Measurements from ENCODE around the gene ENAM.

The ENAM gene

DNA sequence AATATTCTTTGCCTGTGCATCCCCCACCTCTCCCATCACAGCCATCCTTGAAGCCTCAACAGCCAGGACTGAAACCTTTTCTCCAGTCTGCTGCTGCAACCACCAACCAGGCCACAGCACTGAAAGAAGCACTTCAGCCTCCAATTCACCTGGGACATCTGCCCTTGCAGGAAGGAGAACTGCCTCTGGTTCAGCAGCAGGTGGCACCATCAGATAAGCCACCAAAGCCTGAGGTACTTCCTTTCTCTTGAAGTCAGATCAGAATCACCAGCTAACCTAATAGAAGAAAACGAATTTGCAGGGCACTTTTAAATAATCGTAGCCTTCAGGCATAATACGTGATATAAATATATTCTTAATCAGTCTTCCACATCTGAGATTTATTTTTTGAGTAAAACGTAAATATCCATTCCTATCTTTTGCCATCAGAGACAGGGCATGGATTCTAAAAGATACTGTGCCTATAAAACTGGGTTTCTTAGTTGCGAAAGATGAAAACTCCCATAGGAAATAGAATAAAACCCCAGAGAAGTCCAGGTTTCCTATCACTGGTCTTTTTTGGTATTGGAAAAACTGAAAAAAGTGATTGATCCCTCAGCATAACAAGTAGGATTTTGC lies 27.0 kb upstream of the ENAM start:
- TF ChIP-seq, protein P1, sequence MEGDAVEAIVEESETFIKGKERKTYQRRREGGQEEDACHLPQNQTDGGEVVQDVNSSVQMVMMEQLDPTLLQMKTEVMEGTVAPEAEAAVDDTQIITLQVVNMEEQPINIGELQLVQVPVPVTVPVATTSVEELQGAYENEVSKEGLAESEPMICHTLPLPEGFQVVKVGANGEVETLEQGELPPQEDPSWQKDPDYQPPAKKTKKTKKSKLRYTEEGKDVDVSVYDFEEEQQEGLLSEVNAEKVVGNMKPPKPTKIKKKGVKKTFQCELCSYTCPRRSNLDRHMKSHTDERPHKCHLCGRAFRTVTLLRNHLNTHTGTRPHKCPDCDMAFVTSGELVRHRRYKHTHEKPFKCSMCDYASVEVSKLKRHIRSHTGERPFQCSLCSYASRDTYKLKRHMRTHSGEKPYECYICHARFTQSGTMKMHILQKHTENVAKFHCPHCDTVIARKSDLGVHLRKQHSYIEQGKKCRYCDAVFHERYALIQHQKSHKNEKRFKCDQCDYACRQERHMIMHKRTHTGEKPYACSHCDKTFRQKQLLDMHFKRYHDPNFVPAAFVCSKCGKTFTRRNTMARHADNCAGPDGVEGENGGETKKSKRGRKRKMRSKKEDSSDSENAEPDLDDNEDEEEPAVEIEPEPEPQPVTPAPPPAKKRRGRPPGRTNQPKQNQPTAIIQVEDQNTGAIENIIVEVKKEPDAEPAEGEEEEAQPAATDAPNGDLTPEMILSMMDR (IDR thresholded peaks at IDR 0.05; ENCODE audit: low read length) = peak; percentile 97
- no peak for TF ChIP-seq EZH2phosphoT487 (IDR thresholded peaks at IDR 0.05; ENCODE audit: low read length)
- no peak overlapping the region for H3K4me3 ChIP-seq (ENCODE audit: low read length)
- peak overlapping the region; percentile 29; the same call in 1 of the 2 replicates for H3K4me2 ChIP-seq (ENCODE audit: low read depth, low read length)
- no peaks in the 10 kb centered on the region for H3F3A ChIP-seq (ENCODE audit: insufficient read depth, low read length)
- no peaks in the 10 kb centered on the region for H3K27me3 ChIP-seq (replicated peaks; ENCODE audit: insufficient read depth, low read length)
- H3K9me3 ChIP-seq (replicated peaks; ENCODE audit: insufficient read depth, low read length) = no peaks in the 10 kb centered on the region
- no peaks in the 10 kb centered on the region for H3K36me3 ChIP-seq (replicated peaks; ENCODE audit: insufficient read depth, low read length)
- H3K27ac ChIP-seq (ENCODE audit: low read length) = no peak overlapping the region
- H3K9ac ChIP-seq (ENCODE audit: low read length) = no peak overlapping the region
- DNase-seq = peak; percentile 89
- peak overlapping the region; percentile 22 for H2AFZ ChIP-seq (ENCODE audit: low read length)
- peaks cover 7% of the 10 kb centered on the region; the same call in 1 of the 2 replicates for H3K4me1 ChIP-seq (ENCODE audit: low read length)
- no peaks in the 10 kb centered on the region for H4K20me1 ChIP-seq (ENCODE audit: insufficient read depth, low read length)
- H3K9me2 ChIP-seq (replicated peaks; ENCODE audit: insufficient read depth, low read length) = no peaks in the 10 kb centered on the region
- H3K79me2 ChIP-seq (ENCODE audit: low read length) = no peaks in the 10 kb centered on the region

DNA sequence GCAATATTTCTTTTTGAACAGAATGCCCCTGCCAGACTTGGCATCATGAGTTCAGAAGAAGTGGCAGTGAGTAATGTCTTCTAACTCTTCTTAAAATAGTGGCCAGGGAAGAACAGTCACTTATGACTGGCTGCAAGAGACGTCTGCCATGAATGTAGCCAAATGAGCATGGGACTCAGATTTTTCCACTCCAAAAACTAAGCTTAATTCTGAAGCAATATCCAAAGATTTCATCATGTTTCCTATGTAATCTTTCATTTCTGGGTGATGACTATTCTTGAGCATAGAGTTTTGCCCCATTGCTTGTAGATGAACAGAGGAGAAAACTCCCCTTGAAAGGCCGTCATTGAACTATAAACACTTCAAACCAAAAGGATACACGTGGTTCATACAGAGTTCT lies 24.7 kb upstream of the ENAM start:
- H3K36me3 ChIP-seq (replicated peaks; ENCODE audit: insufficient read depth, low read length) = no peaks in the 10 kb centered on the region
- no peak for TF ChIP-seq EZH2 (optimal IDR thresholded peaks at IDR 0.05; ENCODE audit: low read depth, low read length)
- TF ChIP-seq EZH2phosphoT487 (IDR thresholded peaks at IDR 0.05; ENCODE audit: low read length) = no peak
- TF ChIP-seq, protein P1 (IDR thresholded peaks at IDR 0.05; ENCODE audit: low read length) = no peak
- no peaks in the 10 kb centered on the region for H3K9me2 ChIP-seq (replicated peaks; ENCODE audit: insufficient read depth, low read length)
- H3K4me3 ChIP-seq (ENCODE audit: low read length) = no peak overlapping the region
- no peak for DNase-seq
- no peaks in the 10 kb centered on the region for H3K79me2 ChIP-seq (ENCODE audit: low read length)
- peaks cover 15% of the 10 kb centered on the region for H3K4me1 ChIP-seq (ENCODE audit: low read length)
- no peak overlapping the region for H3K4me2 ChIP-seq (ENCODE audit: low read depth, low read length)
- H3K27me3 ChIP-seq (replicated peaks; ENCODE audit: insufficient read depth, low read length) = no peaks in the 10 kb centered on the region
- no peaks in the 10 kb centered on the region for H3F3A ChIP-seq (ENCODE audit: insufficient read depth, low read length)
- H3K9ac ChIP-seq (ENCODE audit: low read length) = no peak overlapping the region
- H3K27ac ChIP-seq (ENCODE audit: low read length) = no peak overlapping the region
- H3K9me3 ChIP-seq (replicated peaks; ENCODE audit: insufficient read depth, low read length) = no peaks in the 10 kb centered on the region
- H4K20me1 ChIP-seq (ENCODE audit: insufficient read depth, low read length) = no peaks in the 10 kb centered on the region
- H2AFZ ChIP-seq (ENCODE audit: low read length) = no peak overlapping the region

DNA sequence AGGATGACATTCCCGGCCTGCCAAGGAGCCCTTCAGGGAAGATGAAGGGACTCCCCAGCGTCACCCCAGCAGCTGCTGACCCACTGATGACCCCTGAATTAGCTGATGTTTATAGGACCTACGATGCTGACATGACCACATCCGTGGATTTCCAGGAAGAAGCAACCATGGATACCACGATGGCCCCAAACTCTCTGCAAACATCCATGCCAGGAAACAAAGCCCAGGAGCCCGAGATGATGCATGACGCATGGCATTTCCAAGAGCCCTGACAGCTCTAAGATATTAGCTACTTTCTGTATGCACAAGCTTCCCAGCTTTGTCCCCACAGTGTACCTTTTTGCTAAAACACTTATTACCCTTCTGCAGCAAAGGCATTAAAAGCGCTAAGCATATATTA lies 22.1 kb upstream of the ENAM start:
- Histone ChIP-seq H3K4me3 (ENCODE audit: low read length) (no peak overlapping the region), H2AFZ (ENCODE audit: low read length) (no peak overlapping the region), H3K27me3 (replicated peaks; ENCODE audit: insufficient read depth, low read length) (no peaks in the 10 kb centered on the region), H3K4me2 (ENCODE audit: low read depth, low read length) (no peak overlapping the region), H3K27ac (ENCODE audit: low read length) (no peak overlapping the region), H3F3A (ENCODE audit: insufficient read depth, low read length) (no peaks in the 10 kb centered on the region), H3K9ac (ENCODE audit: low read length) (no peak overlapping the region), H3K4me1 (ENCODE audit: low read length) (peaks cover 15% of the 10 kb centered on the region), H4K20me1 (ENCODE audit: insufficient read depth, low read length) (no peaks in the 10 kb centered on the region), H3K9me3 (replicated peaks; ENCODE audit: insufficient read depth, low read length) (no peaks in the 10 kb centered on the region), H3K79me2 (ENCODE audit: low read length) (no peaks in the 10 kb centered on the region), H3K36me3 (replicated peaks; ENCODE audit: insufficient read depth, low read length) (no peaks in the 10 kb centered on the region), H3K9me2 (replicated peaks; ENCODE audit: insufficient read depth, low read length) (no peaks in the 10 kb centered on the region)
- no peak for DNase-seq
- TF ChIP-seq EZH2 (optimal IDR thresholded peaks at IDR 0.05; ENCODE audit: low read depth, low read length) = no peak
- TF ChIP-seq EZH2phosphoT487 (IDR thresholded peaks at IDR 0.05; ENCODE audit: low read length) = no peak
- TF ChIP-seq, protein P1 (IDR thresholded peaks at IDR 0.05; ENCODE audit: low read length) = no peak
